ENCODE data around the gene WBP2NL.

Gene WBP2NL

GRCh38 chr22:42021571-42021970 is 23.0 kb downstream of the WBP2NL start:
- TF ChIP-seq, protein P1, sequence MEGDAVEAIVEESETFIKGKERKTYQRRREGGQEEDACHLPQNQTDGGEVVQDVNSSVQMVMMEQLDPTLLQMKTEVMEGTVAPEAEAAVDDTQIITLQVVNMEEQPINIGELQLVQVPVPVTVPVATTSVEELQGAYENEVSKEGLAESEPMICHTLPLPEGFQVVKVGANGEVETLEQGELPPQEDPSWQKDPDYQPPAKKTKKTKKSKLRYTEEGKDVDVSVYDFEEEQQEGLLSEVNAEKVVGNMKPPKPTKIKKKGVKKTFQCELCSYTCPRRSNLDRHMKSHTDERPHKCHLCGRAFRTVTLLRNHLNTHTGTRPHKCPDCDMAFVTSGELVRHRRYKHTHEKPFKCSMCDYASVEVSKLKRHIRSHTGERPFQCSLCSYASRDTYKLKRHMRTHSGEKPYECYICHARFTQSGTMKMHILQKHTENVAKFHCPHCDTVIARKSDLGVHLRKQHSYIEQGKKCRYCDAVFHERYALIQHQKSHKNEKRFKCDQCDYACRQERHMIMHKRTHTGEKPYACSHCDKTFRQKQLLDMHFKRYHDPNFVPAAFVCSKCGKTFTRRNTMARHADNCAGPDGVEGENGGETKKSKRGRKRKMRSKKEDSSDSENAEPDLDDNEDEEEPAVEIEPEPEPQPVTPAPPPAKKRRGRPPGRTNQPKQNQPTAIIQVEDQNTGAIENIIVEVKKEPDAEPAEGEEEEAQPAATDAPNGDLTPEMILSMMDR (conservative IDR thresholded peaks at IDR 0.05; ENCODE audit: low read length) = no peak
- no peak for TF ChIP-seq EZH2phosphoT487 (IDR thresholded peaks at IDR 0.05; ENCODE audit: borderline replicate concordance)
- H3K4me3 ChIP-seq (ENCODE audit: low read length, poor library complexity, severe bottlenecking) = no peak overlapping the region

GRCh38 chr22:42022162-42022847 is 23.7 kb downstream of the WBP2NL start:
- H3K79me2 ChIP-seq (ENCODE audit: insufficient read depth, low read length) = no peaks in the 10 kb centered on the region
- H2AFZ ChIP-seq (ENCODE audit: low read length) = peak overlapping the region; percentile 5; the same call in 1 of the 2 replicates
- no peaks in the 10 kb centered on the region for H3K9me3 ChIP-seq (ENCODE audit: insufficient read depth, low read depth, low read length)
- no peaks in the 10 kb centered on the region for H3K36me3 ChIP-seq (ENCODE audit: insufficient read depth, low read length)
- H3K9ac ChIP-seq (ENCODE audit: low read depth, low read length, poor library complexity, severe bottlenecking) = no peak overlapping the region
- H3K9me2 ChIP-seq (replicated peaks; ENCODE audit: low read depth, low read length) = no peaks in the 10 kb centered on the region
- H3K27me3 ChIP-seq (ENCODE audit: insufficient read depth, low read length, poor library complexity, severe bottlenecking) = no peaks in the 10 kb centered on the region
- no peak overlapping the region for H3K4me2 ChIP-seq (ENCODE audit: low read depth, low read length, poor library complexity, severe bottlenecking)
- H4K20me1 ChIP-seq (ENCODE audit: insufficient read depth, low read length, poor library complexity, severe bottlenecking) = no peaks in the 10 kb centered on the region
- H3K4me1 ChIP-seq (ENCODE audit: insufficient read depth, low read length, poor library complexity, severe bottlenecking) = no peaks in the 10 kb centered on the region
- H3K4me3 ChIP-seq (ENCODE audit: low read length, poor library complexity, severe bottlenecking) = no peak overlapping the region
- TF ChIP-seq EZH2phosphoT487 (IDR thresholded peaks at IDR 0.05; ENCODE audit: borderline replicate concordance) = no peak
- TF ChIP-seq, protein P1 (conservative IDR thresholded peaks at IDR 0.05; ENCODE audit: low read length) = no peak
- H3F3A ChIP-seq (ENCODE audit: low read depth) = no peaks in the 10 kb centered on the region

More at GRCh38 chr22:42021571-42021970, 23.0 kb downstream of the WBP2NL start:
- no peak overlapping the region for H2AFZ ChIP-seq (ENCODE audit: low read length)
- H3K9ac ChIP-seq (ENCODE audit: low read depth, low read length, poor library complexity, severe bottlenecking) = no peak overlapping the region
- H3K79me2 ChIP-seq (ENCODE audit: insufficient read depth, low read length) = no peaks in the 10 kb centered on the region
- no peaks in the 10 kb centered on the region for H3K4me1 ChIP-seq (ENCODE audit: insufficient read depth, low read length, poor library complexity, severe bottlenecking)
- H3K9me2 ChIP-seq (replicated peaks; ENCODE audit: low read depth, low read length) = no peaks in the 10 kb centered on the region
- H3K27me3 ChIP-seq (ENCODE audit: insufficient read depth, low read length, poor library complexity, severe bottlenecking) = no peaks in the 10 kb centered on the region
- H3F3A ChIP-seq (ENCODE audit: low read depth) = no peaks in the 10 kb centered on the region
- H4K20me1 ChIP-seq (ENCODE audit: insufficient read depth, low read length, poor library complexity, severe bottlenecking) = no peaks in the 10 kb centered on the region
- H3K4me2 ChIP-seq (ENCODE audit: low read depth, low read length, poor library complexity, severe bottlenecking) = no peak overlapping the region
- H3K36me3 ChIP-seq (ENCODE audit: insufficient read depth, low read length) = no peaks in the 10 kb centered on the region
- H3K9me3 ChIP-seq (ENCODE audit: insufficient read depth, low read depth, low read length) = no peaks in the 10 kb centered on the region

- H3F3A ChIP-seq (ENCODE audit: low read depth) = no peaks in the 10 kb centered on the region
- H3K9me2 ChIP-seq (replicated peaks; ENCODE audit: low read depth, low read length) = no peaks in the 10 kb centered on the region
- H3K27me3 ChIP-seq (ENCODE audit: insufficient read depth, low read length, poor library complexity, severe bottlenecking) = no peaks in the 10 kb centered on the region
- no peaks in the 10 kb centered on the region for H3K79me2 ChIP-seq (ENCODE audit: insufficient read depth, low read length)
- TF ChIP-seq, protein P1 (conservative IDR thresholded peaks at IDR 0.05; ENCODE audit: low read length) = no peak
- no peak for TF ChIP-seq EZH2phosphoT487 (IDR thresholded peaks at IDR 0.05; ENCODE audit: borderline replicate concordance)
- no peaks in the 10 kb centered on the region for H3K36me3 ChIP-seq (ENCODE audit: insufficient read depth, low read length)
- H2AFZ ChIP-seq (ENCODE audit: low read length) = no peak overlapping the region
- no peaks in the 10 kb centered on the region for H4K20me1 ChIP-seq (ENCODE audit: insufficient read depth, low read length, poor library complexity, severe bottlenecking)
- H3K9ac ChIP-seq (ENCODE audit: low read depth, low read length, poor library complexity, severe bottlenecking) = no peak overlapping the region
- H3K4me1 ChIP-seq (ENCODE audit: insufficient read depth, low read length, poor library complexity, severe bottlenecking) = no peaks in the 10 kb centered on the region
- no peak overlapping the region for H3K4me3 ChIP-seq (ENCODE audit: low read length, poor library complexity, severe bottlenecking)
- H3K4me2 ChIP-seq (ENCODE audit: low read depth, low read length, poor library complexity, severe bottlenecking) = no peak overlapping the region
- no peaks in the 10 kb centered on the region for H3K9me3 ChIP-seq (ENCODE audit: insufficient read depth, low read depth, low read length)
These were observed 26.8 kb downstream of the WBP2NL start for GRCh38 chr22:42025421-42025820.
